Heart left ventricle (tissue), 13 donors: ENCODE data around the gene ARHGAP40.

ENCODE experiments used
- POLR2A ChIP-seq, 2 donors: fragments of 450-650 bp; IDR thresholded peaks; one replicate each; pipeline ENCODE4 v1.6.1; 2017; ENCODE audit warnings: antibody characterized with exemption in 2 of 2, mild to moderate bottlenecking in 2 of 2, moderate library complexity in 2 of 2
- TF ChIP-seq, protein P1 (sequence below), 12 donors: fragments of 200-600 bp; sonication (generic) in 4 of 12; IDR thresholded peaks; one replicate each; pipeline versions ENCODE4 v1.5.0 to v1.8.0; 2018 to 2022; ENCODE audit warnings: antibody characterized with exemption in 12 of 12, mild to moderate bottlenecking in 5 of 12
- donor health status: ischemic (EF 13 %, LVEDD 7.1; RV severe dilation, severe dysfunction).
- donor health status: DM: no; HTN: yes; CAD: no.
- donor health status: DM: no; HTN: no; CAD: no.
- donor health status: ischemic (EF 25% LVEDD 6.9; RV normal size, moderate dysfunction).
- donor health status: ischemic (EF 25% LVEDD 5.7; RV mildly dilated, moderate dysfunction).
- donor health status: ischemic (EF 35%, LVEDD 5.7; RV mildly dilated, moderate dysfunction).
- donor health status: nonischemic (EF 11% LVEDD 7.7; RV severe dilation, severe dysfunction).
- donor health status: DM: yes; HTN: yes; CAD: no.
- donor health status: PGD.
- donor health status: ischemic (EF 29% LVEDD 5.4; RV normal size, mild dysfunction).
- donor health status: nonischemic (EF 23%, LVEDD 6.1; RV moderate dilation, normal function).

GRCh38 chr20:38700141-38700540 lies 98.5 kb downstream of the ARHGAP40 start:
- no peak for TF ChIP-seq POLR2A (IDR thresholded peaks at IDR 0.05)
- TF ChIP-seq, protein P1, sequence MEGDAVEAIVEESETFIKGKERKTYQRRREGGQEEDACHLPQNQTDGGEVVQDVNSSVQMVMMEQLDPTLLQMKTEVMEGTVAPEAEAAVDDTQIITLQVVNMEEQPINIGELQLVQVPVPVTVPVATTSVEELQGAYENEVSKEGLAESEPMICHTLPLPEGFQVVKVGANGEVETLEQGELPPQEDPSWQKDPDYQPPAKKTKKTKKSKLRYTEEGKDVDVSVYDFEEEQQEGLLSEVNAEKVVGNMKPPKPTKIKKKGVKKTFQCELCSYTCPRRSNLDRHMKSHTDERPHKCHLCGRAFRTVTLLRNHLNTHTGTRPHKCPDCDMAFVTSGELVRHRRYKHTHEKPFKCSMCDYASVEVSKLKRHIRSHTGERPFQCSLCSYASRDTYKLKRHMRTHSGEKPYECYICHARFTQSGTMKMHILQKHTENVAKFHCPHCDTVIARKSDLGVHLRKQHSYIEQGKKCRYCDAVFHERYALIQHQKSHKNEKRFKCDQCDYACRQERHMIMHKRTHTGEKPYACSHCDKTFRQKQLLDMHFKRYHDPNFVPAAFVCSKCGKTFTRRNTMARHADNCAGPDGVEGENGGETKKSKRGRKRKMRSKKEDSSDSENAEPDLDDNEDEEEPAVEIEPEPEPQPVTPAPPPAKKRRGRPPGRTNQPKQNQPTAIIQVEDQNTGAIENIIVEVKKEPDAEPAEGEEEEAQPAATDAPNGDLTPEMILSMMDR (IDR thresholded peaks at IDR 0.05), result no peak
